ENCODE data around the gene ZNF692.

DNA sequence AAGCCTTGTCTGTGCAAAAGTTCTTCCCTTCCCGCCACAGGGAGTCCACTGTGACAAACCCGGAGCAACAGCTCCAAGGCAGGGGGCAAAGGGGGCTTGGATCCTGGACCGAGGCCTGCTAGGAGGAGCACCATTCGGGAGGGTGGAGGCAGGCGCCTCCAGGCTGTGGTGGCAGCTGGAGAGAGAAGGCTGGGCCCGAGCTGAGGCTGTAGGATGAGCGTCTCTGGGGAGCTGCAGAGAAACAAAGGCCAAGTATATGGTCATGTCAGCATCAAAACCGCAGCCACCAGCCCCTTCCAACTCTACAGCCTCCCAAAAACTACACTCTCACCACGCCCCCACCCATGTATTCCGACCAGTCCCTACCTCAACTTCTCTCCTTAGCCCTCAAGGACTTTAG lies 33.7 kb downstream of the ZNF692 start:
- TF ChIP-seq, protein P1, sequence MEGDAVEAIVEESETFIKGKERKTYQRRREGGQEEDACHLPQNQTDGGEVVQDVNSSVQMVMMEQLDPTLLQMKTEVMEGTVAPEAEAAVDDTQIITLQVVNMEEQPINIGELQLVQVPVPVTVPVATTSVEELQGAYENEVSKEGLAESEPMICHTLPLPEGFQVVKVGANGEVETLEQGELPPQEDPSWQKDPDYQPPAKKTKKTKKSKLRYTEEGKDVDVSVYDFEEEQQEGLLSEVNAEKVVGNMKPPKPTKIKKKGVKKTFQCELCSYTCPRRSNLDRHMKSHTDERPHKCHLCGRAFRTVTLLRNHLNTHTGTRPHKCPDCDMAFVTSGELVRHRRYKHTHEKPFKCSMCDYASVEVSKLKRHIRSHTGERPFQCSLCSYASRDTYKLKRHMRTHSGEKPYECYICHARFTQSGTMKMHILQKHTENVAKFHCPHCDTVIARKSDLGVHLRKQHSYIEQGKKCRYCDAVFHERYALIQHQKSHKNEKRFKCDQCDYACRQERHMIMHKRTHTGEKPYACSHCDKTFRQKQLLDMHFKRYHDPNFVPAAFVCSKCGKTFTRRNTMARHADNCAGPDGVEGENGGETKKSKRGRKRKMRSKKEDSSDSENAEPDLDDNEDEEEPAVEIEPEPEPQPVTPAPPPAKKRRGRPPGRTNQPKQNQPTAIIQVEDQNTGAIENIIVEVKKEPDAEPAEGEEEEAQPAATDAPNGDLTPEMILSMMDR (IDR thresholded peaks at IDR 0.05): no peak
- no peak for TF ChIP-seq POLR2AphosphoS5 (IDR thresholded peaks at IDR 0.05)

All from transverse colon (tissue), 4 donors.